Cortex of kidney (tissue), 1 donor: ENCODE measurements around the gene EIF1.

ENCODE experiments used
- DNase-seq: peaks from one replicate; lab custom pipeline; 2025; lab: John Stamatoyannopoulos, UW

Gene EIF1

DNA sequence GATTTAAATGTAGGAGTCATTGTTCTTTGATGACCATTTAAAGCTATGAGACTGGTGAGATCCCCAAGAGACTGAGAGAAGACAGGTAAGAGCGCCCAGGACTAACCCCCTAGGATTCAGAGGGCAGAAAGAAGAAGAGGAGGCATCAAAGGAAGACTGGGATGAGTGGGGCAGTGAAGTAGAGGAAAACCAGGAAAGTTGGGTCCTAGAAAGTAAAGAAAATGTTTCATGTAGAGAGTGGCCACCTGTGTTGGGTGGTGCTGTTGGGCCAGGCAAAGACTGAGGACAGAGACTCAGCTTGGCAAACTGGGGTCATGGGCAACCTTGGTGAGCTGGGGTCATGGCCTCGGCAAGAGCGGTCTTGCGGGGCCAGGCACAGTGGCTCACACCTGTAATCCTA lies 47.1 kb downstream of the EIF1 start:
- DNase-seq, result no peak

DNA sequence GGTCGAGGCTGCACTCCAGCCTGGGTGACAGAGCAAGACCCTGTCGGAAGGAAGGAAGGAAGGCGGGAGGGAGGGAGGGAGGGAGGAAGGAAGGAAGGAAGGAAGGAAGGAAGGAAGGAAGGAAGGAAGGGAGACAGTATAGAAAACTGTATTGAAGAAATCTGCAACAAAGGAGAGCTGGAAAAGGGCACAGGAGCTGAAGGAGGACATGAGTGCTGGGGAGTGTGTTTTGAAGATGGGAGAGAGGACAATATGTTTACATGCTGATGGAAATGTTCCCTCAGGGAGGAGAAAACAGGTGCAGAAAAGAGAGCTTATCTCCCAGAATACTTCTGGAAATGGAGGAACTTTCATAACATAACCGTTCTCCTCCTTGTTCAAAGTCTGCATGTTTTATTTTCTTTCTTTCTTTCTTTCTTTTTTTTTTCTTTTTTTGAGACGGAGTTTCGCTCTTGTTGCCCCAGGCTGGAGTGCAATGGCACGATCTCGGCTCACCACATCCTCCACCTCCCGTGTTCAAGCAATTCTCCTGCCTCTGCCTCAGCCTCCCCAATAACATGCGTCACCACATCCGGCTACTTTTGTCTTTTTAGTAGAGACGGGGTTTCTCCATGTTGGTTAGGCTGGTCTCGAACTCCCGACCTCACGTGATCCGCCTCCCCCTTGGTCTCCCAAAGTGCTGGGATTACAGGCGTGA lies 48.4 kb downstream of the EIF1 start:
- no peak for DNase-seq

DNA sequence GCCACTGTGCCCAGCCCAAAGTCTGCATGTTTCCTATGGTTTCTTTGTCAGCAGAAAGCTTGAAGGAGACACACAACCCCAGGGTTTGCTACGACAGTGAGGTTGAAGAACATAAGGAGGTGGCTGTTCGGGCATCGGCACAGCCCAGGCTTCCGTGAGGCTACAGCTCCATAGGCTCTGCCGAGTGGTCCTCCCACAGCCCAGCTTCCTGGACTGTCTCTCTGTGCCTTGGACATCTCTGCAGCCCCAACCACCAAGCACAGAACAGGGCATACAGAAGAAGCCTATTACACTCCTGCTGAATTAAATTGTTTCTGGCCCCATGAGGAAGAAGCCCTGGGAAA lies 49.0 kb downstream of the EIF1 start:
- no peak for DNase-seq

DNA sequence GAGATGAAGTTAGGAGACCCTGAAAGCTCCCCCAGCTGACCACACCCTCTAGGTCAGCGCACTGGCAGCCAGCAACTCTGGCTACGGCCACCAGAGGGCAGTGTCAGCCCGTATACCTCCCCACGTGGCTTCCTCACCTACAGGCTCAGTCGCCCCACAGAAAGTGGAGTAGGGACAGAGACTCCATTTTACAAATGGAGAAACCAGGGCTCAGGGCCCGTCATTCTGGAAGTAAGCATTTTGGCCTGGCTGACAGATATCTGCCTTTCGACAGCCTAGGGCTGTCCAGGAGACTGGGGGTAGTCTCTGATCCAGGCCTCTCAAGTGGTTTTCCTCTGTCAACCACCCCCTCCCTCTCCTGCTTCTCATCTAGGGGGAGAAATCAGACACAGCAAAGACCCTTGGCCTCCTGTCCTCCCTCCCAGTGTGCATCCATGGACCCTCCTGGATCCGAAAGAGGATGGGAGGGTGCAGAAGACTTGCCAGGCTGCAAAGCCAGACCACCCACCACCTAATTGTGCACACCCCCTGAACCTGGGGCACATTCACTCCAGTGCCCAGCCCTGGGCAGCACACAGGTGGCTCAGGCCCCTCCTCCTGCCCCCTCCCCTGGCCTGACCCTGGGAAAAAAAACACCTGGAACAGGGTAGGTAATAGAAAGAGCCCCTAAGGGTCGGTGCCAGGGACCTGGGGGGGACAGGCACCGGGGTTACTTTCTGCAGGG lies 49.6 kb downstream of the EIF1 start:
- DNase-seq, result no peak

DNA sequence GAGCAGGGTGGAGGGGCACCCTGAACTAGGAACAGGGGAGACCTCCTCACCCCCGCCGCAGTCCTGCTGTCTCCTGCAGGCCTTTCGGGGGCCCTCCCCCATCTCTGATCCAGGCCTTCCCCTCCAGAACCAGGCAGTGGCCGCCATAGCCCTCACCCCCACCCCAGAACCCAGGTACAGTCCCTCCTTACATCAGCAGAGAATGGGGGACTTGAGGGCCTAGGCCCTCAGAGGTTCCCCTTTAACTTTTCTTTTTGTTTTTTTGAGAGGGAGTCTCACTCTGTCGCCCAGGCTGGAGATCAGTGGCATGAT lies 50.1 kb downstream of the EIF1 start:
- no peak for DNase-seq

DNA sequence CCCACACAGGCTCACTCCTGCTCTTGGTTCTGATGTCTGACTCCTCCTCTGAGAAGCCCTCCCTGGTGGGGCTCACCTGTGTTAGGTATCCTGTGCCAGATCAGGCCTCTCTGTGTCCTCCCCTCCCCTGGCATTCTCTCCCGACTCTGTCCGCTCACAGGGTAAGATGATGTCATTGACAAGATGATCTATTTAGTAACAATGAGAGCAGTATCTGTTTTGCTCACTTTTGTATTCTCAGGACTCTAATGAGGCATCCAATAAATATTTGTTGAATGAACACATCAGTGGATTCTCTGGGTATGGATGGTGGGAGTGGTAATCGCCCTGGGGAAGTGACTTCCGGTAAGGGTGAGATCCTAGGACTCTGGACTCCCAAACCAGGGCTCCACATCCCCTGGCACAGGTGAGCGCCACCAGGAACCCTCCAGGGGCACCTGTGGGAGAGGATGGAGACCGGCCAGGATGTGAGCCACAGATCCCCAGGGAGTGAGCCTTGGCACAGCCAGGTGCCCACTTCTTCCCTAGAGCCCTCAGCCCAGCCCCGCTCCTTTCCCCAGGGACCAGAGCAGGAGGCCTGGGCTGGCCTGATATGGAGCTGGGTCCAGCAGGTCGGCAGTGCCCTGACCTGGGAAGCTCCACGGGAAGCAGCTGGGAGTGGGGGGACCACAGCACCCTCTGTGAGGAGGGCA lies 51.1 kb downstream of the EIF1 start:
- no peak for DNase-seq

DNA sequence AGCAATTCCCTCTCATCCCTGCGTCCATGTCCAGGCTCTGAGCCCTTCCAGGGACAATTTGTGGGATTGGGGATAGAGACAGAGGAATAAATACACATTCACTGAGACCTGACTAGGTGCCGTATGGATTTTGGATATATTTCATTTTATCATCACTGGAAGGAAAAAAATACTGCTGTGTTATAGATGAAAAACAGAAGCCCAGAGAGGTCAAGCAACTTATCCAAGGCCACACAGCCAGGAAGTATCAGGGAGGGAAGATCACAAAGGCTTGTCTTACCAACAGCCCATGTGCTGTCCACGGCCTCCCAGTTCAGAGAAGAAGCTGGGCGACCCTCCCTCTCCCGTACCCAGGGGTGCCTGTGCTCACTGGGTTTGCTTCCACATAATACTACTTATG lies 51.8 kb downstream of the EIF1 start:
- DNase-seq, result no peak

DNA sequence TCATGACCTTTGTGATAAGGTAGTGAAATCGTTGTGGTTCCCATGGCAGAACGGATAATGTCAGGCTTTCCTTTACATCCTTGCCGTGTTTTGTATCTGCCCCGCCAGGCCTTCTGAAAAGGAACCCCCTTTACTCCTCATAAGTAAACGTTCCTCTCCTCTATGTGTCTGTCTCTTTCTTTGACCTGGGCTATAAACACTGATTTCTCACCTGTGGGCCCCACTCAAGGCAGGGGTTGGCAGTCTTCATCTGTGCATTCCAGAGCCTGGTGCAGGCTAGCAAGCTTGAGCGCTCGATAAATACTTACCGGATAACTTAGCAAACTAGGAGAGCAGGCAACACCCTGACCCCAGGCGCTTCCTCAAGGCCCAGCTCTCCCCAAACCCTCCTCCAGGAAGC lies 53.0 kb downstream of the EIF1 start:
- DNase-seq, result no peak
